ENCODE measurements around the gene PDXK. TPM values are rescaled to one million over a fixed set of nuclear protein-coding genes. Genes with fewer than 3 reads are reported as not detected.

Gene PDXK
- total and polyA plus RNA-seq, 2 of the 8 experiments (the other 6 are each of a cell fraction or from before 2014, with no cell fraction given), result 78.0 to 112 TPM

- Histone ChIP-seq H2BK20ac (ENCODE audit: low read length) (no peak overlapping the region), H3K18ac (ENCODE audit: extremely low read depth, low read length) (no peak overlapping the region), H2BK5ac (ENCODE audit: low read depth, low read length) (no peak overlapping the region), H3K27me3 (replicated peaks in 1 of 4; ENCODE audit: control insufficient read depth in 3 of 4, extremely low read depth in 1 of 4, insufficient read depth in 3 of 4, low read length in 3 of 4) (no peaks in the 10 kb centered on the region), H3K4me1 (replicated peaks in 1 of 4; ENCODE audit: control insufficient read depth in 3 of 4, insufficient read depth in 4 of 4, low read length in 3 of 4) (no peaks in the 10 kb centered on the region), H2AK5ac (ENCODE audit: low read depth, low read length) (no peak overlapping the region), H4K91ac (replicated peaks; ENCODE audit: insufficient read length, low read length) (no peak overlapping the region), H3K56ac (replicated peaks; ENCODE audit: insufficient read length, low read depth, low read length) (no peak overlapping the region), H3K36me3 (ENCODE audit: control insufficient read depth in 2 of 4, insufficient read depth in 4 of 4, low read length in 3 of 4) (peaks cover under 1 to 46% (median 23%) of the 10 kb centered on the region in 4 experiments; a peak in 7 of 8 replicates), H3K23me2 (ENCODE audit: low read depth, low read length) (no peaks in the 10 kb centered on the region), H3K4me2 (ENCODE audit: insufficient read depth in 1 of 2, low read depth in 2 of 2, low read length in 2 of 2) (no peak overlapping the region), H2AFZ (ENCODE audit: low read length) (no peak overlapping the region), H4K20me1 (replicated peaks in 1 of 2; ENCODE audit: control insufficient read depth in 1 of 2, insufficient read depth in 2 of 2, low read length in 2 of 2) (peaks cover 2 to 3% of the 10 kb centered on the region in 2 experiments), H3K9ac (replicated peaks in 1 of 4; ENCODE audit: extremely low read depth in 1 of 4, low read depth in 3 of 4, low read length in 3 of 4) (no peak overlapping the region), H2BK15ac (ENCODE audit: low read length) (no peak overlapping the region), H3K79me2 (ENCODE audit: control insufficient read depth in 1 of 2, insufficient read depth in 2 of 2, low read length in 2 of 2) (no peaks in the 10 kb centered on the region), H3K4me3 (ENCODE audit: extremely low read depth in 1 of 4, insufficient read depth in 2 of 4, low read depth in 3 of 4, low read length in 4 of 4) (no peak overlapping the region), H3K79me1 (ENCODE audit: low read depth, low read length) (no peaks in the 10 kb centered on the region), H3K23ac (ENCODE audit: insufficient read length) (no peak overlapping the region), H3K9me3 (ENCODE audit: insufficient read depth in 2 of 2, low read depth in 1 of 2, low read length in 1 of 2) (no peaks in the 10 kb centered on the region), H3K14ac (ENCODE audit: insufficient read length) (no peak overlapping the region), H2BK120ac (replicated peaks; ENCODE audit: low read depth, low read length) (no peak overlapping the region), H3K27ac (ENCODE audit: low read depth, low read length) (no peak overlapping the region), H4K8ac (ENCODE audit: extremely low read depth, insufficient read depth, low read length) (no peak overlapping the region; the same call in 1 of the 2 replicates), H2BK12ac (ENCODE audit: low read depth, low read length) (no peak overlapping the region), H4K5ac (ENCODE audit: insufficient read length, low read depth, low read length) (no peak overlapping the region), H3K4ac (replicated peaks; ENCODE audit: insufficient read length, low read depth, low read length) (no peak overlapping the region)
- DNase-seq (ENCODE audit: low read depth in 1 of 2, low spot score in 2 of 2), result no peak
- 96% methylated on average over 17 of the region's 17 CpGs; no CpG with 5 or more reads in 1 of the 2 experiments for WGBS, 2 experiments (ENCODE audit: extremely low coverage in 1 of 2, insufficient coverage in 1 of 2, insufficient read length in 1 of 2, insufficient replicate concordance in 2 of 2, low coverage in 1 of 2, low lambda C conversion rate in 2 of 2, missing lambda C conversion rate in 1 of 2)
- CTCF ChIA-PET (ENCODE audit: partially characterized antibody), result interaction anchor here (1.1 to 2.6 kb wide), 2 partner anchors 27 to 32 kb away, joined by 3 to 11 read pairs; no protein-coding TSS in a partner anchor
- no peak for FAIRE-seq
- no peak for TF ChIP-seq TBP (IDR thresholded peaks at IDR 0.05; ENCODE audit: low read depth, low read length)
- no peak for TF ChIP-seq SRF (IDR thresholded peaks at IDR 0.05; ENCODE audit: low read depth, low read length)
- TF ChIP-seq TAF7 (optimal IDR thresholded peaks at IDR 0.05; ENCODE audit: borderline replicate concordance, low read depth, low read length), result no peak
- no peak for TF ChIP-seq EGR1 (IDR thresholded peaks at IDR 0.05; ENCODE audit: borderline replicate concordance, low read depth, low read length)
- TF ChIP-seq POU5F1 (IDR thresholded peaks at IDR 0.05; ENCODE audit: low read depth, low read length), result no peak
- TF ChIP-seq RXRA (IDR thresholded peaks at IDR 0.05; ENCODE audit: insufficient read depth, low read depth, low read length), result no peak
- no peak for TF ChIP-seq SIX5 (IDR thresholded peaks at IDR 0.05; ENCODE audit: low read depth, low read length)
- TF ChIP-seq SP1 (IDR thresholded peaks at IDR 0.05; ENCODE audit: low read depth, low read length), result no peak
- TF ChIP-seq GABPA (IDR thresholded peaks at IDR 0.05; ENCODE audit: borderline replicate concordance, insufficient read depth, low read length), result no peak
- no peak for TF ChIP-seq CREB1 (IDR thresholded peaks at IDR 0.05)
- POLR2A ChIA-PET (ENCODE audit: partially characterized antibody), result interaction anchor here (0.7 kb wide), 1 partner anchor 34 kb away, joined by 5 read pairs; no protein-coding TSS in a partner anchor
Measured at GRCh38 chr21:43696214-43696613, 22.7 kb upstream of the PDXK start.

All from H1 (cell line).